ENCODE measurements around the gene FAM50B. TPM values are rescaled to one million over a fixed set of nuclear protein-coding genes. Genes with fewer than 3 reads are reported as not detected.
"Not testable (repeated sequence)": the region's sequence is repeated elsewhere in the genome, so short reads cannot be mapped to it uniquely, and the experiment has no call there.

FAM50B gene
- polyA plus RNA-seq, 12 donors: 5.1 to 10.3 (median 6.4) TPM; not detected in 2

DNA sequence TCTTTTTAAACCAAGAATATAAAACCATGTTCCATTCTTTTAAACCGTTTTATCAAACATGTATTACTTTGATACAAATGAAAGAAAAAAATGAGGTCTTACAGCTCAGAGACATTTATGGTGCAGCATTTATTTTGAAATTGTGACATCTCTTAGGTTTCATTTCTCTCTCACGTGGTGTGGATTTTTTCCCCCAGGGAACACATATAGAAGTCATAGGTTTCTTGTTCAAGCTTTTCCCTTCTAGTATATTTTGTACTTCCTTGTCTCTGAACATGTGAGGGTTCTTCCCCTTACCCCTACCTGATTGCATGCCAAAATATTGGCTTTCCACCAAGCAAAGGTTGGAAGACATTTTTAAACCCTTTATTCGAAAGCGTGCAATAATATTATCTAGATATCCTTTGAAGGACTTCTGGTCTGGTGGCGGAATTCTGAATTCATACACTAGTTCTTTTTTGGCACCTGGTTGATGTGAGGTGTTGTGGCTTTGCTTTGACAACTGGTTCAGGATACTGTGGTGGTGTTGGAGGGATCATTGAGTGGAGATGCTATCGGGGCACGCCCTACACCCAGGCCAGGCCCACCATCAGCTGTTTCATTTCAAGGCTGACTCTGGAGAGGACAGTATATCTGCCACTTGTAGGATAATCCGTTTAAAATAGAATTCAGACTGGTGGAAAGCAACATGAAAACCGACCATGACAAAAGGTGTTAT lies 5.6 kb upstream of the FAM50B start:
- no peak for DNase-seq

- no peak for DNase-seq
These were observed 5.1 kb upstream of the FAM50B start for GRCh38 chr6:3844097-3844463.

DNA sequence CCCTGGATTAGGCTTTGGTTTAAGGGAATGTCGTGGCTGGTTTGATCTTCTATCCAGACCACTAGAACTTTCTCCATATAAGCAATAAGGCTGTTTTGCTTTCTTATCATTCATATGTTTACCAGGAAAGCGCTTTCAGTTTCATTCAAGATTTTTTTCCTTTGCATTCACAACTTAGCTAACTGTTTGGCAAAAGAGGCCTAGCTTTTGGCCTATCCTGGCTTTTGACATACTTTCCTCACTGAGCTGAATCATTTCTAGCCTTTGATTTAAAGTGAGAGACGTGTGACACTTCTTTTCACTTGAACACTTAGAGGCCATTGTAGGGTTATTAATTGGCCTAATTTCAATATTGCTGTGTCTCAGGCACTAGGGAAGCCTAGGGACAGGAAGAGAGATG lies 1.7 kb upstream of the FAM50B start:
- no peak for DNase-seq

DNA sequence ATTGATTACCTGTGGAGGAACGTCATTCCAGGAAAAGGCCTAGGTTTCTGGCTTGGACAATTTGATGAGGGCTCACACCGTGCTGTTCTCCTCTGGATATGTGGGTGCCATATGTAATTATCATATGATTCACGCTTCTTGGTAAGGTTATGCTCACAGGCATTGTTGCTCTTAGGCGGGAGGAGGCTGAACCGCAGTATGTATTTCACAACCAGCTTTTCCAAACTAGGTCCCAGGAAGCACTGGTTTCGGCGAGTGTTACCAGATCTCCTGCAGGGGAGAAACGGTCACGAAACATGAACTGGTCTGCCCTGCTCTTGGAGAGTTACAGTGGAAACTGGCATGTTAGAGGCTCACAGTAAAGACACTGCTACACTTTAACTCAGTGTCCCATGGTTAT lies 793 bp upstream of the FAM50B start:
- DNase-seq: no peak

DNA sequence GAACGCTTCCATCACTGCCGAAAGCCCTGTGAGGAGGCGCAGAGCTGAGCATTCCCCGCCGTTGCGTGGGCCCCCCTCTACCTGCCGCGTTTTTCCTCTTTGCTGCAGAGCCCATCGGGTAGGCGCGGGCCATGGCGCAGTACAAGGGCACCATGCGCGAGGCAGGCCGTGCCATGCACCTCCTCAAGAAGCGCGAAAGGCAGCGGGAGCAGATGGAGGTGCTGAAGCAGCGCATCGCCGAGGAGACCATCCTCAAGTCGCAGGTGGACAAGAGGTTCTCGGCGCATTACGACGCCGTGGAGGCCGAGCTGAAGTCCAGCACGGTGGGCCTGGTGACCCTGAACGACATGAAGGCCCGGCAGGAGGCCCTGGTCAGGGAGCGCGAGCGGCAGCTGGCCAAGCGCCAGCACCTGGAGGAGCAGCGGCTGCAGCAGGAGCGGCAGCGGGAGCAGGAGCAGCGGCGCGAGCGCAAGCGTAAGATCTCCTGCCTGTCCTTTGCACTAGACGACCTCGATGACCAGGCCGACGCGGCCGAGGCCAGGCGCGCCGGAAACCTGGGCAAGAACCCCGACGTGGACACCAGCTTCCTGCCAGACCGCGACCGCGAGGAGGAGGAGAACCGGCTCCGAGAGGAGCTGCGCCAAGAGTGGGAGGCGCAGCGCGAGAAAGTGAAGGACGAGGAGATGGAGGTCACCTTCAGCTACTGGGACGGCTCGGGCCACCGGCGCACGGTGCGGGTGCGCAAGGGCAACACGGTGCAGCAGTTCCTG lies 693 bp downstream of the FAM50B start:
- DNase-seq: no peak

DNA sequence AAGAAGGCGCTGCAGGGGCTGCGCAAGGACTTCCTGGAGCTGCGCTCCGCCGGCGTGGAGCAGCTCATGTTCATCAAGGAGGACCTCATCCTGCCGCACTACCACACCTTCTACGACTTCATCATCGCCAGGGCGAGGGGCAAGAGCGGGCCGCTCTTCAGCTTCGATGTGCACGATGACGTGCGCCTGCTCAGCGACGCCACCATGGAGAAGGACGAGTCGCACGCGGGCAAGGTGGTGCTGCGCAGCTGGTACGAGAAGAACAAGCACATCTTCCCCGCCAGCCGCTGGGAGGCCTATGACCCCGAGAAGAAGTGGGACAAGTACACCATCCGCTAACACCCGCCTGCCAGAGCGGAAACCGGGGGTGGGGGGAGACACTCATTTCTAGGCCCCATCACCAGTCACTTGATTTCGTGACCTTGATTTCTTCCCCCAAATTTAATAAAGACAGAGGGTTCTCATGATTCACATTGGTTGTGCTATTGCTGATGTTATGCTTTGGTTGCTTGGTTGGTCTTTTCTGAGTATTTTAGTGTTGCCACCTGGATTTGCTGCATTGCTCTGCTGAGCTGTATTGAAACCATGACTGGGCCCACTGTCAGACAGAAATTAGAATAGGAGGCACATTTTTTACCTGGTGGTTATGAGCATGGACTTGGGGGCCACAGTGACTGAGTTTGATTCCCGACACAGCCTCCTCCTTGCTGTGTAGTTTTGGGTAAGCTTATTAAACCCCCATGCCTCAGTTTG lies 1.5 kb downstream of the FAM50B start:
- DNase-seq: no peak

DNA sequence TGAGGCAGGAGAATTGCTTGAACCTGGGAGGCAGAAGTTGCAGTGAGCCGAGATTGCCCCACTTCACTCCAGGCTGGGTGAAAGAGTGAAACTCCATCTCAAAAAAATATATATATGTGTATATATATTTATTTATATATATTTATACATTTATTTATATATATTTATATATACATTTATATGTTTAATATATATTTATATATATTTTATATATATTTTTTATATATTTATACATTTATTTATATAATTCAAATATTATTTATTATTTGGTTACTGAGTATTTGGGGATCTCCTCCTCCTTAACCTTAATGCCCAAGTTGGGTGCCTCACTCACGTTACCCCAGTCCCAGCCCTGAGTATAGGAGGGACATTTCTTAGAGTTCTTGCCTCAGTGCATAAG lies 2.7 kb downstream of the FAM50B start:
- DNase-seq: no peak

- DNase-seq: no peak
These were observed 3.2 kb downstream of the FAM50B start for GRCh38 chr6:3852391-3852790.

DNA sequence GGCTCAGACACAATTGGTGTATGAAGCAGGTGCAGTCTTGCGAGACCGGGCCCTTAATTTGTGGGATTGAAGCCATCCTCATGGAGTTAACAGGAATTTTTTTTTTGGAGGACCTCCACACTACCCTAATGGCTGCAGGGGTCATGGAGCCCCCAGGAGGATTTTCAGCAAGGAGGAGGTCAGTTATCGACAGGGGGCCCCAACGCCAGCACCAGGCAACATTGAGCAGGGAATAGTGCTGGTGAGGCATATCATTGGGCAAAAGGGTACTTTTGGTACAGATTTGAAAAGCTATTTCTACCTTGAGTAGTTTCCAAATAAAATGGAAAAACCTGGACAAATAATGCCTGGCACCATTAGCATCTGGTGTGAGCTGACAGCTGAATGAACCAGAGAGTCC lies 6.7 kb downstream of the FAM50B start:
- no peak for DNase-seq

DNA sequence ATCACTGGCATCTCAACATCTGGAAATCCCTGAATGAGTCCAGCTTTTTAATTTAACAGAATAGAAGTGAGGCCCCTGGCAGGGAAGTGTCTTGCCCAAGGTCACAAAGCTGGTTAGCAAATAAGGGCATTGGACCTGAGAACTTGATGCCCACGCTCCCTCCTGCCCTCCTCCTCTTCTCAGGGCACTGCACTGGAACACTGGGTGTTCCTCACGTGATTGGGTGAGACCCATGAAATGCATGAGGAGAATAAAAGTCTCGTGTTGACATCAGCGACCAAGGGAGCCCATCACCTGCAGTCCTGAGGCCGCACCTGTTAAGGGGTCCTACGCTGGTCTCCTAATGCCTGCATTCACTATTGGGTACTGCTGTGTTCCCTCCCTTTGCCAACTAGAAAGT lies 7.4 kb downstream of the FAM50B start:
- no peak for DNase-seq

- DNase-seq: no peak
These were observed 8.6 kb downstream of the FAM50B start for GRCh38 chr6:3857468-3858456.

DNA sequence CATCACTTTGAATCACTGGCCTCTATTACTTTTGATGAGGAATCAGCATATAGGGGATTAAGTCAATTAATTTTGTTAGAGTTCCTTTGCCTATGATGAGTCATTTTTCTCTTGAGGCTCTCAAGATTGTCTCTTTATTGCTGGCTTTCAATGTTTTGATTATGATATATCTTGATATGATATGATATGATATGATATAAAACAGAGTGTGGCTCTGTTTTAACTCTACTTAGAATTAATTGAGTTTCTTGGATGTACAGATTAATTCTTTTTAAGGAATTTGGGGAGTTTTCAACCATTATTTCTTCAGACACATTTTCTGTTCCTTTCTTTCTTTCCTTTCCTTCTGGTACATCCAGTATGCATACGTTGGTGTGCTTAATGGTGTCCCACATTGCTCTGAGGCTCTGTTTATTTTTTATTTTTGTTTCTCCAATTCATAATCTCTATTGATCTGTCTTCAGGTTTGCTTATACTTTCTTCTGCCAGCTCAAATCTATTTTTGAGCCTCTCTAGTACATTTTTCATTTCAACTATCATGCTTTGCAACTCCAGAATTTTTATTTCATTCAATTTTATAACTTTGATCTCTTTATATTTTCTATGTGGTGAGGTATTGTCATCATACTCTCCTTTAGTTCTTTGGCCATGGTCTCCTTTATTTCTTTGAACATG lies 10.8 kb downstream of the FAM50B start:
- no peak for DNase-seq

- no peak for DNase-seq
These were observed 12.3 kb downstream of the FAM50B start for GRCh38 chr6:3861424-3861823.

DNA sequence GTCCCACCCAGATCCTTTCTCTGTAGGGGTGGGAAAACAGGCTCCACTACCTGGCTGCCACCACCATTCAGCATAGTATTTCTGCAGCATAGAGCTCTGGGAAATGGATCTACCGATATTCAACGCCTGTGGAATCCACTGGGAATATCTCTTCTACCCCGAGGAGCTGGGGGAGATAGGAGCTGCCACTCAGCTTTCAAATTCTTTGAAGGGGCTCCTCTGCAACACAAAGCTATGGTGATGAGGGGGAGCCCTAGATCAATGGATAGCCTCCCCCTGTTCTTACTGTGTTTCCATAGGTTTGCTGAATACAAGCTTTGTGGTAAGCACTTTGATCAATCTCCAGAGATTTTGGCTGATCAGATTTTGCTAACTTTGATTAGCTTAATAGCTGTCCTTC lies 12.9 kb downstream of the FAM50B start:
- DNase-seq: no peak

DNA sequence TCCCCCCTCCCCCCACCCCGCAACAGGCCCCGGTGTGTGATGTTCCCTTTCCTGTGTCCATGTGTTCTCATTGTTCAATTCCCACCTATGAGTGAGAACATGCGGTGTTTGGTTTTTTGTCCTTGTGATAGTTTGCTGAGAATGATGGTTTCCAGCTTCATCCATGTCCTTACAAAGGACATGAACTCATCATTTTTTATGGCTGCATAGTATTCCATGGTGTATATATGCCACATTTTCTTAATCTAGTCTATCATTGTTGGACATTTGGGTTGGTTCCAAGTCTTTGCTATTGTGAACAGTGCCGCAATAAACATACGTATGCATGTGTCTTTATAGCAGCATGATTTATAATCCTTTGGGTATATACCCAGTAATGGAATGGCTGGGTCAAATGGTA lies 14.1 kb downstream of the FAM50B start:
- DNase-seq: not testable (repeated sequence)

DNA sequence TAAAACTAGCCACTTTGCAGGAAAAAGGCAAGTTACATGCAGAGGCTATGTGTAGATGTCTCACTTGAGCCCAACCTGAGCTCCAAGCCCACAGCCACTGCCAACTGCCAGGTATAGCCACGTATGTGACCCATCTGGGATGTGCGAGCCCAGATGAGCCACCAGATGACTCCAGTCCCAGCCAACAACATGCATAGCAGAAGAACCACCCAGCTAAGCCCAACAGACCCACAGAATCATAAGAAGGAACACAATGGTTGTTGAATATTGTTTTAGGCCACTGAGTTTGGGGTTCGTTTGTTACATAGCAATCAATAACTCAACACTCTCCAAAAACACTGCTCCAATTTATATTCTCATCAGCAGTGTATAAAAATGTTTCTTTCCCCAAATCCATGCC lies 16.3 kb downstream of the FAM50B start:
- no peak for DNase-seq

DNA sequence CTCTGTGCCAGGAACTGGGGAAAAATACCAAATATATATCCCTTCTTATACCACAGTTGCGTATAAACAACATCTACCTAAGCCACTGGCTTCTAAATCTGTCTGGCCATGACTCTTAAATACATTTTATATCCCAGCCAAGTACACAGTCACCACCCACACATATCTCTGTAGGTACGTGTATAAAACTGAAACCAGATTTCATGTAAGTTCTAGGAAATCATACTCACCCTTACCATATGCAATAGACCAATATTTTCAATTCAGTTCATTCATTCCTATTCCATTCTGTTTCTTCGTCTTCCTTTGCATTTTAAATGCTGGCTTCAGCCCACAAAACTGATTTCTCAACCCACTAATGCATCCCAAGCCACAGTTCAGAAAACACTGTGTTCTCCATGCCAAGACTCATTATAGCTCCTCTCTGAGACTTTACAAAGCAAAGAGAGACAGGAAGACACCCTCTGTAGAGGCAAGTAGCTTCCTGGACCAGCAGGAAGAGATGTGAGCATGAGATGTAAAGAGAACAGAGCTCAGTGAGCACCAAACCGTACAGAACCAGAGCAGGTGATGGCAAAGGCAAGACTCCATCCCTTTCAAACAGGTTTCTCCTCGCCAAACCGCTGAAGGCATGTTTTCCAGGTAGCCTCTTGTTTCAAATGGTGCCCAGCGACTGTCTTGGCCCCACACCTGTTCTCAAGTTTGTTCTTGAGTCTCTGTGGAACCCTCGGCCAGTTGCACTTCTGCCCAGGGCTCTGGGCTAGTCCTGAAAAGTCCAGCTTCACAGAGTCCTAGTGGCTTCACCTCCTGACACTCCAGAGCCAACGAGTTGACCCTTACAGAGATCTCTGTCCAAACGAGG lies 18.7 kb downstream of the FAM50B start:
- DNase-seq: no peak

DNA sequence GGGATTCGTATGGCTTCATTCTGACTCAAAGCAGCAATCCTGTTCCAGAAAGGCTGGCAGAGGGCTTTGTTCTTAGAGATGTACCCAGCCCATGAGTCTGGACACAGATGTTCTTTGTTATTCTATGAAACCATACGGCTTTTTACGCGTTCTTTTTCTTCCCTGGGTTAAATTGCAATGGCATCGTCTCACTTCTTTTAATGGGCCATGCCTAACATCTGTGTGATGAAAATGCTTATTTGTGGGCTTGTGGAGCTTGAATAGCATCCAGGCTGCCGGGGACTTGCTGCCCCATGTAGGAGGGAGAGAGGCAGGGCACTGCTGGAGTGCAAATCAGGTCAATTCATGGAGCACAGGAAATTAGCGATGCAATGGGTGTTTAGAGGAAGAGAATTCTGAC lies 19.4 kb downstream of the FAM50B start:
- DNase-seq: no peak

DNA sequence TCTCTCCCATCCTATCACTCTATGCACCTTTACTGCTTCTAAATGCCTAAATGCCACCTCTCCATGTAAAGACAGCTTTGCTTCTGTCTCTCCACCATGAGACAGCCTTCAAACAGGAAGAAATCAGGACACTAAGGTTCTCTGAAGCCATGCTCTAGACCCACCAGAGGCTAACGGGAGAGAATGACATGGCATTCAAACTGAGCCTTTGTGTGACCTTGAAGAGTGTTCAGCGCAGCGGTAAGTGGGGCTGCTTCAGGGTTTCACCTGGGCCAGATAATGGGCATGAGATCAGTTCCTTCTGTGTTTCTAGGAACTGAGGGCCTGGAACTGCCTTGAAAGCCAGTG lies 20.1 kb downstream of the FAM50B start:
- DNase-seq: no peak
